ENCODE measurements around the gene RXRG. TPM values are rescaled to one million over a fixed set of nuclear protein-coding genes. Genes with fewer than 3 reads are reported as not detected.

RXRG gene
- total RNA-seq, 2 donors from 2014 or later: not detected

- no peaks in the 10 kb centered on the region for H3K9me3 Mint-ChIP-seq
- peaks cover 41% of the 10 kb centered on the region for H3K27me3 Mint-ChIP-seq
- H3K4me1 Mint-ChIP-seq: no peaks in the 10 kb centered on the region
- H3K4me3 Mint-ChIP-seq: no peak overlapping the region
- no peaks in the 10 kb centered on the region for H3K36me3 Mint-ChIP-seq (ENCODE audit: low read depth)
- ATAC-seq (replicated peaks): no peak
- no peak overlapping the region for H3K27ac Mint-ChIP-seq
Observed at GRCh38 chr1:165409657-165410358, 35.1 kb downstream of the RXRG start.

GRCh38 chr1:165408518-165408917 is 36.4 kb downstream of the RXRG start:
- Mint-ChIP-seq H3K4me1 (no peaks in the 10 kb centered on the region), H3K27me3 (peaks cover 32% of the 10 kb centered on the region), H3K4me3 (no peak overlapping the region), H3K27ac (no peak overlapping the region), H3K36me3 (ENCODE audit: low read depth) (no peaks in the 10 kb centered on the region), H3K9me3 (no peaks in the 10 kb centered on the region)
- ATAC-seq (replicated peaks): peak; percentile 59

- H3K4me1 Mint-ChIP-seq: no peaks in the 10 kb centered on the region
- no peak overlapping the region for H3K4me3 Mint-ChIP-seq
Observed at GRCh38 chr1:165407398-165407797, 37.5 kb downstream of the RXRG start.

GRCh38 chr1:165403835-165404482 is 41.0 kb downstream of the RXRG start:
- H3K4me3 Mint-ChIP-seq: no peak overlapping the region
- no peaks in the 10 kb centered on the region for H3K9me3 Mint-ChIP-seq
- peaks cover 24% of the 10 kb centered on the region for H3K27me3 Mint-ChIP-seq
- no peaks in the 10 kb centered on the region for H3K4me1 Mint-ChIP-seq
- no peaks in the 10 kb centered on the region for H3K36me3 Mint-ChIP-seq (ENCODE audit: low read depth)
- no peak overlapping the region for H3K27ac Mint-ChIP-seq
- ATAC-seq (replicated peaks): peak; percentile 48

More at GRCh38 chr1:165407398-165407797, 37.5 kb downstream of the RXRG start:
- ATAC-seq (replicated peaks): no peak
- H3K9me3 Mint-ChIP-seq: no peaks in the 10 kb centered on the region
- H3K36me3 Mint-ChIP-seq (ENCODE audit: low read depth): no peaks in the 10 kb centered on the region
- H3K27me3 Mint-ChIP-seq: peaks cover 29% of the 10 kb centered on the region
- no peak overlapping the region for H3K27ac Mint-ChIP-seq

- ATAC-seq (replicated peaks): no peak
- H3K27me3 Mint-ChIP-seq: peaks cover 12% of the 10 kb centered on the region
- no peaks in the 10 kb centered on the region for H3K9me3 Mint-ChIP-seq
- no peaks in the 10 kb centered on the region for H3K36me3 Mint-ChIP-seq (ENCODE audit: low read depth)
- H3K4me3 Mint-ChIP-seq: no peak overlapping the region
- no peak overlapping the region for H3K27ac Mint-ChIP-seq
- H3K4me1 Mint-ChIP-seq: no peaks in the 10 kb centered on the region
Observed at GRCh38 chr1:165402517-165403111, 42.3 kb downstream of the RXRG start.

GRCh38 chr1:165397944-165398343 is 47.0 kb downstream of the RXRG start:
- Mint-ChIP-seq H3K4me3 (no peak overlapping the region), H3K27me3 (peaks cover 25% of the 10 kb centered on the region), H3K4me1 (peaks cover 7% of the 10 kb centered on the region), H3K27ac (no peak overlapping the region), H3K36me3 (ENCODE audit: low read depth) (no peaks in the 10 kb centered on the region), H3K9me3 (no peaks in the 10 kb centered on the region)
- ATAC-seq (replicated peaks): peak; percentile 62

GRCh38 chr1:165395901-165396300 is 49.0 kb downstream of the RXRG start:
- no peak overlapping the region for H3K27ac Mint-ChIP-seq
- H3K4me1 Mint-ChIP-seq: peaks cover 11% of the 10 kb centered on the region
- no peaks in the 10 kb centered on the region for H3K36me3 Mint-ChIP-seq (ENCODE audit: low read depth)
- no peak for ATAC-seq (replicated peaks)
- H3K9me3 Mint-ChIP-seq: no peaks in the 10 kb centered on the region
- H3K27me3 Mint-ChIP-seq: peaks cover 37% of the 10 kb centered on the region
- H3K4me3 Mint-ChIP-seq: no peak overlapping the region

GRCh38 chr1:165395478-165395877 is 49.4 kb downstream of the RXRG start:
- Mint-ChIP-seq H3K4me1 (peaks cover 11% of the 10 kb centered on the region), H3K4me3 (no peak overlapping the region), H3K27ac (no peak overlapping the region), H3K9me3 (no peaks in the 10 kb centered on the region), H3K27me3 (peaks cover 39% of the 10 kb centered on the region), H3K36me3 (ENCODE audit: low read depth) (no peaks in the 10 kb centered on the region)
- no peak for ATAC-seq (replicated peaks)

- H3K9me3 Mint-ChIP-seq: no peaks in the 10 kb centered on the region
- peak overlapping the region; percentile 57 for H3K4me3 Mint-ChIP-seq
- H3K27ac Mint-ChIP-seq: peak overlapping the region; percentile 76
- ATAC-seq (replicated peaks): peak; percentile 98
- H3K27me3 Mint-ChIP-seq: peaks cover 57% of the 10 kb centered on the region
- H3K36me3 Mint-ChIP-seq (ENCODE audit: low read depth): no peaks in the 10 kb centered on the region
- peaks cover 11% of the 10 kb centered on the region for H3K4me1 Mint-ChIP-seq
Observed at GRCh38 chr1:165392634-165393571, 52.0 kb downstream of the RXRG start.

- ATAC-seq (replicated peaks): peak; percentile 5
- Mint-ChIP-seq H3K4me3 (no peak overlapping the region), H3K36me3 (ENCODE audit: low read depth) (no peaks in the 10 kb centered on the region), H3K4me1 (peaks cover 11% of the 10 kb centered on the region), H3K9me3 (no peaks in the 10 kb centered on the region), H3K27me3 (peaks cover 68% of the 10 kb centered on the region), H3K27ac (no peak overlapping the region)
Observed at GRCh38 chr1:165389609-165390008, 55.3 kb downstream of the RXRG start.

GRCh38 chr1:165387961-165388360 is 57.0 kb downstream of the RXRG start:
- Mint-ChIP-seq H3K27me3 (peaks cover 64% of the 10 kb centered on the region), H3K4me1 (peaks cover 4% of the 10 kb centered on the region), H3K27ac (no peak overlapping the region), H3K4me3 (no peak overlapping the region), H3K9me3 (no peaks in the 10 kb centered on the region), H3K36me3 (ENCODE audit: low read depth) (no peaks in the 10 kb centered on the region)
- no peak for ATAC-seq (replicated peaks)

GRCh38 chr1:165387505-165387904 is 57.4 kb downstream of the RXRG start:
- Mint-ChIP-seq H3K4me1 (no peaks in the 10 kb centered on the region), H3K9me3 (no peaks in the 10 kb centered on the region), H3K27me3 (peaks cover 60% of the 10 kb centered on the region), H3K36me3 (ENCODE audit: low read depth) (no peaks in the 10 kb centered on the region), H3K4me3 (no peak overlapping the region), H3K27ac (no peak overlapping the region)
- no peak for ATAC-seq (replicated peaks)

- peaks cover 46% of the 10 kb centered on the region for H3K27me3 Mint-ChIP-seq
- no peak overlapping the region for H3K27ac Mint-ChIP-seq
- H3K4me1 Mint-ChIP-seq: no peaks in the 10 kb centered on the region
- H3K4me3 Mint-ChIP-seq: no peak overlapping the region
- ATAC-seq (replicated peaks): no peak
- no peaks in the 10 kb centered on the region for H3K9me3 Mint-ChIP-seq
- H3K36me3 Mint-ChIP-seq (ENCODE audit: low read depth): no peaks in the 10 kb centered on the region
Observed at GRCh38 chr1:165383599-165384405, 61.1 kb downstream of the RXRG start.

Measured in activated T-helper 17 cell treated with anti-CD3 and anti-CD28 coated beads, Interleukin-2, amount 50 U/mL, for 72 hours (primary cell).